SK-N-SH treated with all-trans-retinoic acid at 6 μM for 48 hours (cell line): ENCODE data around the gene ZMIZ2.

ENCODE experiments used
- ARNTL ChIP-seq: fragments of 450-650 bp; formaldehyde crosslinking; IDR thresholded peaks from 2 replicates; pipeline ENCODE4 v1.5.0; 2020; ENCODE audit warnings: low read depth, mild to moderate bottlenecking, moderate library complexity, borderline replicate concordance
- GLIS3 ChIP-seq: fragments of 250-450 bp; sonication (Bioruptor Pico); IDR thresholded peaks from 2 replicates; pipeline ENCODE4 v1.5.0; 2020; ENCODE audit warnings: mild to moderate bottlenecking, moderate library complexity
- ISL1 ChIP-seq: fragments of 250-450 bp; sonication (Bioruptor Pico); IDR thresholded peaks from 2 replicates; pipeline ENCODE4 v2.1.2; 2022; ENCODE audit warnings: mild to moderate bottlenecking, moderate library complexity
- OSR1 ChIP-seq: fragments of 250-450 bp; sonication (Bioruptor Pico); IDR thresholded peaks from 2 replicates; pipeline ENCODE4 v1.8.0; 2022; ENCODE audit warnings: moderate library complexity, mild to moderate bottlenecking, inconsistent platforms
- PATZ1 ChIP-seq: fragments of 250-450 bp; sonication (Bioruptor Pico); IDR thresholded peaks from 2 replicates; pipeline ENCODE4 v1.8.0; 2020; ENCODE audit warnings: mild to moderate bottlenecking, moderate library complexity, borderline replicate concordance
- POU6F1 ChIP-seq: fragments of 250-450 bp; sonication (Bioruptor Pico); IDR thresholded peaks from 2 replicates; pipeline ENCODE4 v1.8.0; 2021; ENCODE audit warnings: low read depth, mild to moderate bottlenecking, moderate library complexity, borderline replicate concordance
- RARB ChIP-seq: fragments of 250-450 bp; sonication (Bioruptor Pico); IDR thresholded peaks from 2 replicates; pipeline ENCODE4 v1.8.0; 2021; ENCODE audit warnings: mild to moderate bottlenecking, moderate library complexity
- SNAI2 ChIP-seq: fragments of 250-450 bp; sonication (Bioruptor Pico); IDR thresholded peaks from 2 replicates; pipeline ENCODE4 v1.5.0; 2020; ENCODE audit warnings: mild to moderate bottlenecking, moderate library complexity
- TOX ChIP-seq: fragments of 250-450 bp; sonication (Bioruptor Pico); IDR thresholded peaks from 2 replicates; pipeline ENCODE4 v1.8.0; 2021; ENCODE audit warnings: mild to moderate bottlenecking, moderate library complexity, borderline replicate concordance
- TSHZ2 ChIP-seq: fragments of 250-450 bp; sonication (Bioruptor Pico); IDR thresholded peaks from 2 replicates; pipeline ENCODE4 v1.5.0; 2020; ENCODE audit warnings: mild to moderate bottlenecking, moderate library complexity
- ZC3H10 ChIP-seq: fragments of 250-450 bp; sonication (Bioruptor Pico); IDR thresholded peaks from 2 replicates; pipeline ENCODE4 v1.5.1; 2021; ENCODE audit warnings: mild to moderate bottlenecking, moderate library complexity
- ZFP3 ChIP-seq: fragments of 250-450 bp; sonication (Bioruptor Pico); IDR thresholded peaks from 2 replicates; pipeline ENCODE4 v1.5.0; 2020; ENCODE audit warnings: mild to moderate bottlenecking, moderate library complexity
- ZFP30 ChIP-seq: fragments of 450-650 bp; formaldehyde crosslinking; IDR thresholded peaks from 2 replicates; pipeline ENCODE4 v1.5.0; 2022; ENCODE audit warnings: mild to moderate bottlenecking, moderate library complexity
- ZNF70 ChIP-seq: fragments of 450-650 bp; formaldehyde crosslinking; IDR thresholded peaks from 2 replicates; pipeline ENCODE4 v1.5.0; 2020; ENCODE audit warnings: mild to moderate bottlenecking, moderate library complexity

- TF ChIP-seq ZNF70 (CRISPR knock-in tag) (no peak), PATZ1 (CRISPR knock-in tag) (no peak), RARB (CRISPR knock-in tag) (no peak), ZFP30 (CRISPR knock-in tag) (no peak), ZC3H10 (CRISPR knock-in tag) (no peak), GLIS3 (CRISPR knock-in tag) (no peak), SNAI2 (no peak), OSR1 (CRISPR knock-in tag) (no peak), POU6F1 (CRISPR knock-in tag) (no peak), ZFP3 (no peak), TSHZ2 (CRISPR knock-in tag) (no peak), ISL1 (CRISPR knock-in tag) (no peak), TOX (CRISPR knock-in tag) (no peak), ARNTL (no peak)
These were observed 27.6 kb downstream of the ZMIZ2 start for GRCh38 chr7:44776211-44776610.
